GM12878 (cell line): ENCODE results near the gene RNF11. TPM values are rescaled to one million over a fixed set of nuclear protein-coding genes. Genes with fewer than 3 reads are reported as not detected.

Experiments
- ATAC-seq: fragments of 200-7000 bp; cut with Tn5 transposase; 3 replicates; pipeline ENCODE4 v1.9.1; 2020; ENCODE audit warnings: mild to moderate bottlenecking, moderate library complexity
- BruUV-seq: library from RNA; stranded (reverse); fragments of 400-500 nt; replicated peaks from 2 replicates; lab custom pipeline; 2021; lab: Mats Ljungman, UMichigan
- CTCF ChIA-PET: fragments of 300-600 bp; sonication (Branson Sonifier 250); formaldehyde crosslinking; extraction: SDS; loops from one replicate; lab custom pipeline; 2021; ENCODE audit warnings: inconsistent platforms; lab: Yijun Ruan, JAX
- POLR2A ChIA-PET: fragments of 350-600 bp; formaldehyde crosslinking; extraction: SDS; loops from one replicate; lab custom pipeline; 2021; ENCODE audit warnings: inconsistent platforms; lab: Charles Lee
- RAD21 ChIA-PET: fragments of 300-600 bp; sonication (Branson Sonifier 250); formaldehyde crosslinking; loops from one replicate; lab custom pipeline; 2023; ENCODE audit warnings: antibody characterized with exemption; ENCODE audit not compliant: unreplicated experiment; lab: Charles Lee
- SMC1A ChIA-PET: fragments of 300-600 bp; sonication (Branson Sonifier 250); formaldehyde crosslinking; loops from one replicate; lab custom pipeline; 2023; ENCODE audit not compliant: unreplicated experiment, uncharacterized antibody; lab: Charles Lee
- DNase-seq: peaks from one replicate; pipeline ENCODE4 v3.0.0-alpha.2; 2011; ENCODE audit warnings: low read depth, low spot score
- FAIRE-seq: peaks from 3 replicates; lab custom pipeline; 2011; peaks lifted over from hg19 to GRCh38; lab: Jason Lieb, UNC
- H2AFZ ChIP-seq: 2 replicates; pipeline ENCODE4 v1.6.0; 2011; ENCODE audit warnings: low read depth, low read length, control low read depth; ENCODE audit not compliant: control insufficient read depth
- H3K27ac ChIP-seq: 2 replicates; pipeline ENCODE4 v1.5.1; 2011; ENCODE audit warnings: control low read depth; ENCODE audit not compliant: control insufficient read depth, insufficient read depth
- H3K27me3 ChIP-seq, 2 experiments: replicated peaks in 1 of 2; 2 replicates each; pipeline versions ENCODE4 v1.6.0 to v1.6.1; 2011; ENCODE audit warnings: low read length in 1 of 2; ENCODE audit not compliant: control insufficient read depth in 2 of 2, insufficient read depth in 2 of 2
- H3K36me3 ChIP-seq, 2 experiments: 2 replicates each; pipeline ENCODE4 v1.5.1; 2011; ENCODE audit warnings: low read length in 1 of 2; ENCODE audit not compliant: control insufficient read depth in 2 of 2, insufficient read depth in 2 of 2
- H3K4me1 ChIP-seq: 2 replicates; pipeline ENCODE4 v1.6.1; 2011; ENCODE audit warnings: mild to moderate bottlenecking, low read length, moderate library complexity, mixed read lengths; ENCODE audit not compliant: control insufficient read depth, insufficient read depth
- H3K4me2 ChIP-seq: 2 replicates; pipeline ENCODE4 v1.6.0; 2011; ENCODE audit warnings: control low read depth; ENCODE audit not compliant: control insufficient read depth, insufficient read depth
- H3K4me3 ChIP-seq: fragments of 200-600 bp; sonication (generic); 2 replicates; pipeline ENCODE4 v1.5.1; 2016
- H3K79me2 ChIP-seq: 2 replicates; pipeline ENCODE4 v1.6.0; 2011; ENCODE audit warnings: low read length; ENCODE audit not compliant: control insufficient read depth, insufficient read depth
- H3K9ac ChIP-seq: 2 replicates; pipeline ENCODE4 v1.8.0; 2011; ENCODE audit warnings: low read length, control low read depth, mixed read lengths; ENCODE audit not compliant: control insufficient read depth, insufficient read depth
- H3K9me3 ChIP-seq: replicated peaks from 3 replicates; pipeline ENCODE4 v1.5.1; 2011; ENCODE audit warnings: mild to moderate bottlenecking, low read length; ENCODE audit not compliant: control insufficient read depth, insufficient read depth
- H4K20me1 ChIP-seq: 2 replicates; pipeline ENCODE4 v1.6.0; 2011; ENCODE audit not compliant: control insufficient read depth, insufficient read depth
- FOXK2 ChIP-seq: fragments of 450-650 bp; IDR thresholded peaks from 2 replicates; pipeline ENCODE4 v1.6.1; 2017; ENCODE audit warnings: mild to moderate bottlenecking, moderate library complexity
- MEF2A ChIP-seq: IDR thresholded peaks from 2 replicates; pipeline ENCODE4 v1.6.1; 2011; ENCODE audit warnings: low read depth, mild to moderate bottlenecking, low read length, moderate library complexity; ENCODE audit not compliant: insufficient read depth
- NR2F1 ChIP-seq: fragments of 450-650 bp; conservative IDR thresholded peaks from 2 replicates; pipeline ENCODE4 v1.6.1; 2017; ENCODE audit warnings: mild to moderate bottlenecking
- RBBP5 ChIP-seq: fragments of 200-600 bp; sonication (generic); conservative IDR thresholded peaks from 2 replicates; pipeline ENCODE4 v1.6.1; 2016
- SMARCA5 ChIP-seq: fragments of 450-650 bp; IDR thresholded peaks from 2 replicates; pipeline ENCODE4 v1.6.1; 2017; ENCODE audit warnings: mild to moderate bottlenecking
- SRF ChIP-seq, 2 experiments: IDR thresholded peaks; 2 replicates each; pipeline ENCODE4 v1.6.1; 2011; ENCODE audit warnings: low read depth in 2 of 2, low read length in 2 of 2, mild to moderate bottlenecking in 1 of 2, moderate library complexity in 1 of 2
- STAT3 ChIP-seq: IDR thresholded peaks from 2 replicates; pipeline ENCODE4 v1.6.1; 2011; ENCODE audit warnings: low read depth, low read length, improper control_type of control experiment
- SUPT20H ChIP-seq: IDR thresholded peaks from 2 replicates; pipeline ENCODE4 v1.6.1; 2011; ENCODE audit warnings: low read depth, mild to moderate bottlenecking, low read length, moderate library complexity, borderline replicate concordance; ENCODE audit not compliant: control insufficient read depth
- TCF7 ChIP-seq: IDR thresholded peaks from 2 replicates; pipeline ENCODE4 v1.6.1; 2014; ENCODE audit warnings: antibody characterized with exemption, borderline replicate concordance
- ZBED1 ChIP-seq: IDR thresholded peaks from 2 replicates; pipeline ENCODE4 v1.6.1; 2016; ENCODE audit warnings: borderline replicate concordance
- WGBS: methylation state at CpG from one replicate; pipeline ENCODE4 v1.1.6; 2016; ENCODE audit warnings: low lambda C conversion rate; ENCODE audit not compliant: insufficient replicate concordance, insufficient coverage; ENCODE audit errors: missing lambda C conversion rate; 5-methylcytosine and 5-hydroxymethylcytosine counted together
- in situ Hi-C: fragments of 300-500 bp; cut with MboI; formaldehyde crosslinking; loops from 9 replicates; pipeline ENCODE4 v1.14.3; 2018; ENCODE audit warnings: mixed read lengths
- intact Hi-C: fragments of 100-400 bp; cut with micrococcal nuclease; formaldehyde crosslinking; loops from one replicate; pipeline ENCODE4 v1.14.2; 2022; ENCODE audit not compliant: unreplicated experiment
- polyA plus RNA-seq, 11 experiments: library from polyadenylated mRNA; depleted of rRNA in 4 of 11; unstranded in 6 of 11; stranded (reverse) in 5 of 11; fragments of >200 nt; fragmentation: Nextera tagmentation in 4 of 11; fragmentation: Illumina TruSeq in 1 of 11; extraction: Ambion mirVana in 4 of 11; extraction: Trizol in 1 of 11; gene quantifications; 1 replicate in 1 of 11; 2 replicates in 10 of 11; pipeline versions ENCODE4 v1.2.1 to v1.2.3, GENCODE V29; 2011 to 2016; ENCODE audit warnings: inconsistent platforms in 2 of 11, missing spikeins in 2 of 11, low read depth in 1 of 11
- total RNA-seq, 4 experiments: library from RNA; depleted of rRNA in 3 of 4; stranded (reverse); fragments of >200 nt in 3 of 4; fragmentation: Illumina TruSeq in 1 of 4; extraction: Trizol in 1 of 4; gene quantifications; 2 replicates each; pipeline versions ENCODE4 v1.2.1 to v1.2.3, GENCODE V29; 2013 to 2021
- TF ChIP-seq, protein P1 (sequence below): fragments of 150-350 bp; IDR thresholded peaks from 2 replicates; pipeline ENCODE4 v1.6.1; 2014; ENCODE audit warnings: mild to moderate bottlenecking, low read depth, low read length

Gene RNF11
- total and polyA plus RNA-seq, 10 of the 15 experiments (the other 5 are each of a cell fraction or from before 2014, with no cell fraction given): 9.5 to 43.6 (median 32.3) TPM

GRCh38 chr1:51302746-51303145, 66.7 kb downstream of the RNF11 start:
- no TSS peak for BruUV-seq
- SMC1A ChIA-PET: interaction anchor here (1.6 kb wide), 1 partner anchor 47 kb away, joined by 3 read pairs; no protein-coding TSS in a partner anchor
- no peak for DNase-seq

GRCh38 chr1:51303315-51303714, 67.2 kb downstream of the RNF11 start:
- POLR2A ChIA-PET: interaction anchor here (1.4 kb wide), 1 partner anchor 231 kb away, joined by 3 read pairs; no protein-coding TSS in a partner anchor
- Histone ChIP-seq H3K79me2 (no peaks in the 10 kb centered on the region), H3K27me3 (no peaks in the 10 kb centered on the region), H3K4me2 (peak overlapping the region; percentile 56; the same call in 1 of the 2 replicates), H3K9ac (peak overlapping the region; percentile 43; the same call in 1 of the 2 replicates), H3K27ac (peak overlapping the region; percentile 69), H3K4me1 (peaks cover 52% of the 10 kb centered on the region), H3K4me3 (no peak overlapping the region), H3K9me3 (no peaks in the 10 kb centered on the region; the same call in 2 of the 3 replicates), H4K20me1 (no peaks in the 10 kb centered on the region), H2AFZ (peak overlapping the region; percentile 73), H3K36me3 (no peaks in the 10 kb centered on the region)
- 88% methylated on average over 6 of the region's 6 CpGs for WGBS
- SMC1A ChIA-PET: interaction anchor here (1.6 to 1.8 kb wide), 2 partner anchors 28 to 48 kb away, joined by 3 to 5 read pairs; partner anchors contain the start of gene TTC39A
- CTCF ChIA-PET: interaction anchor here (0.7 to 4.0 kb wide), 4 partner anchors 35 to 115 kb away, joined by 3 to 16 read pairs (median 4); no protein-coding TSS in a partner anchor
- TF ChIP-seq ZBED1: no peak
- TF ChIP-seq, protein P1, sequence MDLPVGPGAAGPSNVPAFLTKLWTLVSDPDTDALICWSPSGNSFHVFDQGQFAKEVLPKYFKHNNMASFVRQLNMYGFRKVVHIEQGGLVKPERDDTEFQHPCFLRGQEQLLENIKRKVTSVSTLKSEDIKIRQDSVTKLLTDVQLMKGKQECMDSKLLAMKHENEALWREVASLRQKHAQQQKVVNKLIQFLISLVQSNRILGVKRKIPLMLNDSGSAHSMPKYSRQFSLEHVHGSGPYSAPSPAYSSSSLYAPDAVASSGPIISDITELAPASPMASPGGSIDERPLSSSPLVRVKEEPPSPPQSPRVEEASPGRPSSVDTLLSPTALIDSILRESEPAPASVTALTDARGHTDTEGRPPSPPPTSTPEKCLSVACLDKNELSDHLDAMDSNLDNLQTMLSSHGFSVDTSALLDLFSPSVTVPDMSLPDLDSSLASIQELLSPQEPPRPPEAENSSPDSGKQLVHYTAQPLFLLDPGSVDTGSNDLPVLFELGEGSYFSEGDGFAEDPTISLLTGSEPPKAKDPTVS: no peak
- no peak for TF ChIP-seq SRF (IDR thresholded peaks at IDR 0.05; ENCODE audit: low read depth in 2 of 2, low read length in 2 of 2)
- TF ChIP-seq RBBP5: no peak
- no peak for TF ChIP-seq MEF2A
- ATAC-seq (no peak; the same call in 2 of the 3 replicates), DNase-seq (no peak), FAIRE-seq (no peak)
- intact Hi-C loops: no loop called here
- in situ Hi-C loops: no loop called here
- RAD21 ChIA-PET: interaction anchor here (0.8 to 1.1 kb wide), 2 partner anchors 185 to 230 kb away, joined by 3 read pairs; no protein-coding TSS in a partner anchor
- BruUV-seq: no TSS peak

More at GRCh38 chr1:51302746-51303145, 66.7 kb downstream of the RNF11 start:
- Histone ChIP-seq H3K4me2 (no peak overlapping the region), H3K9ac (no peak overlapping the region), H4K20me1 (no peaks in the 10 kb centered on the region), H3K9me3 (no peaks in the 10 kb centered on the region; the same call in 2 of the 3 replicates), H3K36me3 (no peaks in the 10 kb centered on the region), H3K27me3 (no peaks in the 10 kb centered on the region), H3K79me2 (no peaks in the 10 kb centered on the region), H3K27ac (no peak overlapping the region), H3K4me3 (no peak overlapping the region), H2AFZ (no peak overlapping the region), H3K4me1 (peaks cover 52% of the 10 kb centered on the region)
- in situ Hi-C loops: no loop called here
- ChIA-PET POLR2A (interaction anchor here (1.4 kb wide), 1 partner anchor 232 kb away, joined by 3 read pairs; no protein-coding TSS in a partner anchor), CTCF (no interaction called here), RAD21 (interaction anchor here (1.1 kb wide), 1 partner anchor 231 kb away, joined by 3 read pairs; no protein-coding TSS in a partner anchor)
- intact Hi-C loops: no loop called here
- ATAC-seq: peak; percentile 2; the same call in 1 of the 3 replicates
- TF ChIP-seq NR2F1 (no peak), STAT3 (no peak), TCF7 (no peak), SMARCA5 (no peak), FOXK2 (no peak), SUPT20H (no peak)
- FAIRE-seq: no peak
- WGBS: 61% methylated on average over 7 of the region's 7 CpGs
